Testis (tissue), 2 donors: ENCODE data around the gene DIAPH3.

ENCODE experiments used
- POLR2A ChIP-seq: fragments of 450-650 bp; IDR thresholded peaks from one replicate; pipeline ENCODE4 v1.6.1; 2017; ENCODE audit warnings: antibody characterized with exemption, mild to moderate bottlenecking, moderate library complexity
- TF ChIP-seq, protein P1 (sequence below), 3 experiments: fragments of 450-650 bp in 2 of 3; fragments of 200-600 bp in 1 of 3; sonication (generic) in 1 of 3; IDR thresholded peaks; one replicate each; pipeline ENCODE4 v1.5.1; 2016 to 2019; ENCODE audit warnings: antibody characterized with exemption in 3 of 3, mild to moderate bottlenecking in 2 of 3, moderate library complexity in 1 of 3

- TF ChIP-seq, protein P1, sequence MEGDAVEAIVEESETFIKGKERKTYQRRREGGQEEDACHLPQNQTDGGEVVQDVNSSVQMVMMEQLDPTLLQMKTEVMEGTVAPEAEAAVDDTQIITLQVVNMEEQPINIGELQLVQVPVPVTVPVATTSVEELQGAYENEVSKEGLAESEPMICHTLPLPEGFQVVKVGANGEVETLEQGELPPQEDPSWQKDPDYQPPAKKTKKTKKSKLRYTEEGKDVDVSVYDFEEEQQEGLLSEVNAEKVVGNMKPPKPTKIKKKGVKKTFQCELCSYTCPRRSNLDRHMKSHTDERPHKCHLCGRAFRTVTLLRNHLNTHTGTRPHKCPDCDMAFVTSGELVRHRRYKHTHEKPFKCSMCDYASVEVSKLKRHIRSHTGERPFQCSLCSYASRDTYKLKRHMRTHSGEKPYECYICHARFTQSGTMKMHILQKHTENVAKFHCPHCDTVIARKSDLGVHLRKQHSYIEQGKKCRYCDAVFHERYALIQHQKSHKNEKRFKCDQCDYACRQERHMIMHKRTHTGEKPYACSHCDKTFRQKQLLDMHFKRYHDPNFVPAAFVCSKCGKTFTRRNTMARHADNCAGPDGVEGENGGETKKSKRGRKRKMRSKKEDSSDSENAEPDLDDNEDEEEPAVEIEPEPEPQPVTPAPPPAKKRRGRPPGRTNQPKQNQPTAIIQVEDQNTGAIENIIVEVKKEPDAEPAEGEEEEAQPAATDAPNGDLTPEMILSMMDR (IDR thresholded peaks at IDR 0.05): no peak
- TF ChIP-seq POLR2A: no peak
Measured at GRCh38 chr13:59873856-59874255, 289.9 kb downstream of the DIAPH3 start.
